Hematopoietic multipotent progenitor cell treated with erythropoietin and hydrocortisone succinate and interleukin-3 and kit ligand, for 8 days (in vitro differentiated cells): ENCODE results near the gene RSAD1.
A peak's percentile ranks its signal among the peaks of the same experiment; 100 is the strongest.
"Not testable (repeated sequence)": the region's sequence is repeated elsewhere in the genome, so short reads cannot be mapped to it uniquely, and the experiment has no call there.

Experiments
- DNase-seq: peaks from one replicate; pipeline ENCODE4 v3.0.0-alpha.2; 2015

The RSAD1 gene

GRCh38 chr17:50473901-50474300, 4.8 kb upstream of the RSAD1 start:
- no peak for DNase-seq

GRCh38 chr17:50474523-50474922, 4.1 kb upstream of the RSAD1 start:
- DNase-seq, result no peak

- DNase-seq, result no peak
These were observed 3.3 kb upstream of the RSAD1 start for GRCh38 chr17:50475362-50475761.

- not testable (repeated sequence) for DNase-seq
These were observed 2.7 kb upstream of the RSAD1 start for GRCh38 chr17:50475775-50476544.

GRCh38 chr17:50476545-50477315, 1.9 kb upstream of the RSAD1 start:
- DNase-seq, result no peak

- no peak for DNase-seq
These were observed 684 bp upstream of the RSAD1 start for GRCh38 chr17:50477976-50478375.

GRCh38 chr17:50479522-50480141, 972 bp downstream of the RSAD1 start:
- peak; percentile 90 for DNase-seq

GRCh38 chr17:50480142-50480764, 1.6 kb downstream of the RSAD1 start:
- no peak for DNase-seq

- no peak for DNase-seq
These were observed 2.3 kb downstream of the RSAD1 start for GRCh38 chr17:50480854-50481490.

- DNase-seq, result no peak
These were observed 3.0 kb downstream of the RSAD1 start for GRCh38 chr17:50481648-50482047.

GRCh38 chr17:50482110-50482509, 3.5 kb downstream of the RSAD1 start:
- no peak for DNase-seq

- peak; percentile 92 for DNase-seq
These were observed 3.9 kb downstream of the RSAD1 start for GRCh38 chr17:50482516-50482915.

GRCh38 chr17:50483266-50483665, 4.6 kb downstream of the RSAD1 start:
- DNase-seq, result no peak

GRCh38 chr17:50484386-50485155, 5.9 kb downstream of the RSAD1 start:
- DNase-seq, result no peak

- DNase-seq, result no peak
These were observed 8.8 kb downstream of the RSAD1 start for GRCh38 chr17:50487213-50488096.

GRCh38 chr17:50488880-50489279, 10.2 kb downstream of the RSAD1 start:
- no peak for DNase-seq

- no peak for DNase-seq
These were observed 12.8 kb downstream of the RSAD1 start for GRCh38 chr17:50491505-50491904.

GRCh38 chr17:50492214-50492613, 13.6 kb downstream of the RSAD1 start:
- DNase-seq, result no peak

GRCh38 chr17:50493744-50494143, 15.1 kb downstream of the RSAD1 start:
- no peak for DNase-seq

GRCh38 chr17:50495217-50495823, 16.7 kb downstream of the RSAD1 start:
- no peak for DNase-seq

- DNase-seq, result no peak
These were observed 17.3 kb downstream of the RSAD1 start for GRCh38 chr17:50495918-50496317.
